Activated CD8-positive, alpha-beta T cell treated with anti-CD3 and anti-CD28 coated beads for 36 hours (primary cell): Measurements from ENCODE around the gene PSMB5. TPM values are rescaled to one million over a fixed set of nuclear protein-coding genes. Genes with fewer than 3 reads are reported as not detected.

Experiments
- ATAC-seq: fragments of 200-7000 bp; cut with Tn5 transposase; one replicate; pipeline ENCODE4 v1.10.0; 2021; ENCODE audit warnings: mild to moderate bottlenecking, moderate library complexity
- CTCF ChIA-PET: fragments of 350-600 bp; sonication (Branson Sonifier 250); formaldehyde crosslinking; loops from one replicate; lab custom pipeline; 2021; ENCODE audit warnings: antibody characterized with exemption; lab: Charles Lee
- POLR2A ChIA-PET: fragments of 350-600 bp; sonication (Branson Sonifier 250); formaldehyde crosslinking; loops from one replicate; lab custom pipeline; 2021; ENCODE audit warnings: antibody characterized with exemption; lab: Charles Lee
- DNase-seq: peaks from one replicate; pipeline ENCODE4 v3.0.0-alpha.2; 2020
- H3K27ac Mint-ChIP-seq: one replicate; pipeline ENCODE4 v1.8.0; 2021; ENCODE audit warnings: mild to moderate bottlenecking, mixed read lengths
- H3K27me3 Mint-ChIP-seq: one replicate; pipeline ENCODE4 v1.8.0; 2021; ENCODE audit warnings: mixed read lengths
- H3K36me3 Mint-ChIP-seq: one replicate; pipeline ENCODE4 v1.8.0; 2021; ENCODE audit warnings: low read depth, mixed read lengths
- H3K4me1 Mint-ChIP-seq: one replicate; pipeline ENCODE4 v1.8.0; 2021; ENCODE audit warnings: low read depth, mixed read lengths
- H3K4me3 Mint-ChIP-seq: one replicate; pipeline ENCODE4 v1.8.0; 2021; ENCODE audit warnings: mild to moderate bottlenecking, moderate library complexity, mixed read lengths
- H3K9me3 Mint-ChIP-seq: one replicate; pipeline ENCODE4 v1.8.0; 2021; ENCODE audit warnings: mixed read lengths
- intact Hi-C: fragments of 100-400 bp; cut with micrococcal nuclease; formaldehyde crosslinking; loops from one replicate; pipeline ENCODE4 v1.10.0; 2022
- total RNA-seq, 2 experiments: library from RNA; stranded (reverse); gene quantifications; one replicate each; pipeline ENCODE4 v1.2.3, GENCODE V29; 2021
- TF ChIP-seq, protein P1 (sequence below): fragments of 200-600 bp; IDR thresholded peaks from one replicate; pipeline ENCODE4 v1.8.0; 2022; ENCODE audit warnings: antibody characterized with exemption, mild to moderate bottlenecking

Gene PSMB5
- total RNA-seq, 2 experiments from 2014 or later = 119 to 120 TPM

DNA sequence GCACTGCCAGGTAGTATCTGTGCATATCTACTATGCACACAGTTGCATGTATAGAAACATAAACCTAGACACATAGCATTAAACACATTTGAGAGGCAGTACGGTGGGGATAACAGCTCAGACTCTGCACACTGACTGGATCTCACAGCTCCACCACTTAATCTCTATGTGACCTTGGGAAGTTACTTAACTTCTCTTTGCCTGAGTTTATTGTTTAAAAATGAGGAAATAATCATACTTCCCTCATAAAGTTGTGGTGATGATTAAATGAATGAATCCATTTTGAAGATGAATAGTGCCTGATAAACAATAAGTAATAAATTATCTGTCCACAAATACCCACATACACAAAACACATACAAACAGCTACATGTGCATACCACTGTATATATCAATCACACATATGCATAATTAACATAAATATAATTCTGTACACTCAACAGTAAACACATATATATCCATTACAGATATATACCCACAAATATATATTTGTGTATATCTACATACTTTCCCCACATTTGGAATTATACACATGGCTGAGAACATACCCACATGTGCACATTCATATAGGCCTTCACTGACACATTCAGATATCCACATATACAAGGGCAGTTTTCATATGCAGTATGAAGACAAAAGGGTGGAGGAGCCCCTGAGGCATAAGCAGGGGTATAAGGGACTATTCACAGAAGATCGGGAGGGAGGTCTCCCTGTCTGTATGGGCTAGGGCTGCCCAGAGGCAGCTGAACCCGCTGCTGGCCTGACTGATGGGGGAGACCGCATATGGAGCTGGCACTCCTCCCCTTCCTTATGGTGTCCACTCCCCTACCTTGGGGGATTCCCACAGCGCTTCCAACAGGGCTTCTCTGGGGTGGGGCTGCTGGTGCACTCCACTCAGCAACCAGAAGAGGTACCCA is 16.7 kb upstream of the PSMB5 start:
- no peak for DNase-seq
- Mint-ChIP-seq H3K4me1 (peaks cover 7% of the 10 kb centered on the region), H3K36me3 (no peaks in the 10 kb centered on the region), H3K27ac (no peak overlapping the region), H3K9me3 (no peaks in the 10 kb centered on the region), H3K27me3 (peaks cover 5% of the 10 kb centered on the region), H3K4me3 (no peak overlapping the region)
- TF ChIP-seq, protein P1, sequence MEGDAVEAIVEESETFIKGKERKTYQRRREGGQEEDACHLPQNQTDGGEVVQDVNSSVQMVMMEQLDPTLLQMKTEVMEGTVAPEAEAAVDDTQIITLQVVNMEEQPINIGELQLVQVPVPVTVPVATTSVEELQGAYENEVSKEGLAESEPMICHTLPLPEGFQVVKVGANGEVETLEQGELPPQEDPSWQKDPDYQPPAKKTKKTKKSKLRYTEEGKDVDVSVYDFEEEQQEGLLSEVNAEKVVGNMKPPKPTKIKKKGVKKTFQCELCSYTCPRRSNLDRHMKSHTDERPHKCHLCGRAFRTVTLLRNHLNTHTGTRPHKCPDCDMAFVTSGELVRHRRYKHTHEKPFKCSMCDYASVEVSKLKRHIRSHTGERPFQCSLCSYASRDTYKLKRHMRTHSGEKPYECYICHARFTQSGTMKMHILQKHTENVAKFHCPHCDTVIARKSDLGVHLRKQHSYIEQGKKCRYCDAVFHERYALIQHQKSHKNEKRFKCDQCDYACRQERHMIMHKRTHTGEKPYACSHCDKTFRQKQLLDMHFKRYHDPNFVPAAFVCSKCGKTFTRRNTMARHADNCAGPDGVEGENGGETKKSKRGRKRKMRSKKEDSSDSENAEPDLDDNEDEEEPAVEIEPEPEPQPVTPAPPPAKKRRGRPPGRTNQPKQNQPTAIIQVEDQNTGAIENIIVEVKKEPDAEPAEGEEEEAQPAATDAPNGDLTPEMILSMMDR = no peak
- ATAC-seq = no peak
- ChIA-PET CTCF (interaction anchor here (0.9 to 16.5 kb wide), 6 partner anchors 11 to 116 kb away, joined by 3 to 518 read pairs (median 103); partner anchors contain the start of gene AJUBA), POLR2A (interaction anchor here (1.5 kb wide), 1 partner anchor 76 kb away, joined by 3 read pairs; no protein-coding TSS in a partner anchor)
- intact Hi-C loops = no loop called here

DNA sequence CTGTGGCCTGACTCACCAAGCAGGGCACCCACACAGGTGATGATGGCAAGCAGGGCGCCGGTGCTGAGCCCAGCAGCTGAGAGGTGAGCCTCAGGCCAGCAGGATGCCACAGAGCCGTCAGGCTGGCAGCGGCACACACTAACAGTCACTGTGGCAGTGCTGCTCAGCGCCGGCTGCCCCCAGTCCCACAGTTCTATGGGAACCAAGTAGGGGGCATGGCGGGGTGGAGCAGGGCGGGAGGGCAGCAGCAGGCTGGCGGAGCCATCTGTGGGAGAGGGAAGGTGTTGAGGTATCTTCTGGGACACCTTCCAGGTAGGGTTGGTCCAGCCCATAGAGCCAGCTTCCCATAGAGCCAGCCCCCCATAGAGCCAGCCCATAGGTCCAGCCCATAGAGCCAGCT is 14.3 kb upstream of the PSMB5 start:
- ATAC-seq = no peak
- POLR2A ChIA-PET = no interaction called here
- no peak for DNase-seq
- TF ChIP-seq, protein P1 = no peak
- CTCF ChIA-PET = interaction anchor here (1.0 to 1.7 kb wide), 5 partner anchors 9 to 76 kb away, joined by 4 to 8 read pairs (median 5); partner anchors contain the start of gene CDH24
- Mint-ChIP-seq H3K36me3 (no peaks in the 10 kb centered on the region), H3K4me1 (no peaks in the 10 kb centered on the region), H3K9me3 (no peaks in the 10 kb centered on the region), H3K27me3 (peaks cover 2% of the 10 kb centered on the region), H3K27ac (no peak overlapping the region), H3K4me3 (no peak overlapping the region)
- intact Hi-C loops = no loop called here

DNA sequence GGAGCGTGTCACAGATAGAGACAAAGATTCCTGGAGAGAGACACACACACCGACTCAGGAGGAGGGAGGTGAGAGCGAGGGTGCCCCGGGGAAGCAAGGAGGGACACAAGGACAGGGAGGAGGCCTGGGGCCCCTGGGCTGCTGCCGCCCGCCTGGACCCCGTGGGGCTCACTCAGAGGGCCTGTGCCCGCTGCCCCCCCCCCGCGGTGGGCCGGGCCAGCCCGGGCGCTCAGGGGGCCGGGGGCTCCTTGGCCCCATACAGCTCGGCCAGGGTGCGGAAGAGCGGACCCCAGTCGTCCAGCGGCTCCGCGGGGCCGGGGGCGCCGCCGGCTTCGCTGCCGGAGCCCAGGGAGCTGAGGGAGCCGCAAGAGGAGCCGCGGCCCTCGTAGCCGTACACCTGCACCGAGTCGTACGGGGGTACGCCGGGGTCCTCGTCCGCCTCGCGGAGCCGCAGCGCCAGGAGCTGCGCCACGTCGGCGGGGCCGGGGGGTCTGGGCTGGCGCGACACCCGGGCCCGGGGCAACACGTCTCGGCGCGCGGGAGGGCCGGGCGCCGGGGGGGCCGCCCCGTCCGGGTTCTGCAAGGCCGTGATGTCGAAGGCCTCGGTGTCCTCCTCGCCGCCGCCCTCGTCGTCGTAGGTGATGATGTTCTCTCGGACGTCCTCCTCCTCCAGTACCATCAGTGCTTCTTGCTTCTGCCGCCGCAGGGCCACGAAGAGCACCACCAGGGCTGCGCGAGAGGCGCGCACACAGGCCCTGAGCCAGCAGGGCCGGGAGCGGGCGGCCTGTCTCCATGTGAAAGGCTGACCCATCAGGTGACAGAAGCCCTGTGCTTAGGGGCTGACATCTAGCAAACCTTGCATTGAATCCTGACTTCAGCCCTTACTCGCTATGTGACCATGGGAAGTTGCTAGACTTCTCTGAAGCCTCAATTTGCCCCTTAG is 13.3 kb upstream of the PSMB5 start:
- Mint-ChIP-seq H3K9me3 (no peaks in the 10 kb centered on the region), H3K4me1 (no peaks in the 10 kb centered on the region), H3K27ac (no peak overlapping the region), H3K36me3 (no peaks in the 10 kb centered on the region), H3K27me3 (peaks cover 2% of the 10 kb centered on the region), H3K4me3 (no peak overlapping the region)
- intact Hi-C loops = no loop called here
- CTCF ChIA-PET = interaction anchor here (1.6 to 2.0 kb wide), 3 partner anchors 21 to 75 kb away, joined by 5 to 6 read pairs (median 5); no protein-coding TSS in a partner anchor
- POLR2A ChIA-PET = no interaction called here
- ATAC-seq = no peak
- TF ChIP-seq, protein P1 = no peak
- DNase-seq = no peak

DNA sequence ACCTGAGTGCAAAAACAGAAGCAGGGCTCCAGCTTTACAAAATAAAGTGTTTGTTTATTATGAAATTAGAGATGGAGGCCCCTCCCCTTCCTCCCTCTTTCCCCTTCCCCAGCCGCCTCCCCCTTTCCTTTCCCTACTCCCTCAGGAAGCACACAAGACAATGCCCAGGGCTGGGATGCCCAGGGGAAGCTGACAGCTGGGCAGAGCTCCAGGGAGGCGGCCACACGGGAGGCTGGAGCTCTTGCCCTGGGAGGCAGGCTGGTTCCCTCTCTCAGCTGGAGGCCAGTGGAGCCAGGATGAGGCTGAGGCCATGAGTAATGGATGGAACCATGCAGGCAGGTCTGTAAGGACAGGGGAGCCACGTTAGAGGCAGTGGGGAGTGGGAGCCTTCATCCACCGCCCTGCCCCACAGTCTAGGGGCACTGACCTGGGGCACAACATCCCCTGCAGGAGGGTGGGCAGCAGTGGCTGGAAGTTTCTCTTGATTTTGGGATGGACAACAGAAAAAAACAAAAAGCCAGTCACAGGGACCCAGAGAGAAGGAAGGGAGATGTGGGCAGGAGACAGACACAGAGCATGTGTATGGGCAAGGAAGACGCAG is 12.4 kb upstream of the PSMB5 start:
- ChIA-PET CTCF (interaction anchor here (1.2 to 2.1 kb wide), 4 partner anchors 11 to 74 kb away, joined by 3 to 8 read pairs (median 4); partner anchors contain the start of gene CDH24), POLR2A (interaction anchor here (1.1 kb wide), 1 partner anchor 39 kb away, joined by 3 read pairs; no protein-coding TSS in a partner anchor)
- H3K4me1 Mint-ChIP-seq = no peaks in the 10 kb centered on the region
- no peaks in the 10 kb centered on the region for H3K36me3 Mint-ChIP-seq
- TF ChIP-seq, protein P1 = no peak
- H3K9me3 Mint-ChIP-seq = no peaks in the 10 kb centered on the region
- DNase-seq (no peak), ATAC-seq (no peak)
- no peak overlapping the region for H3K27ac Mint-ChIP-seq
- H3K4me3 Mint-ChIP-seq = no peak overlapping the region
- H3K27me3 Mint-ChIP-seq = peaks cover 2% of the 10 kb centered on the region
- intact Hi-C loops = no loop called here
